ENCODE results near the gene NARF. TPM values are rescaled to one million over a fixed set of nuclear protein-coding genes. Genes with fewer than 3 reads are reported as not detected.
"Not testable (repeated sequence)": the region's sequence is repeated elsewhere in the genome, so short reads cannot be mapped to it uniquely, and the experiment has no call there.

The NARF gene
- total RNA-seq, 4 donors from 2014 or later, result 47.5 to 69.7 (median 48.7) TPM

DNA sequence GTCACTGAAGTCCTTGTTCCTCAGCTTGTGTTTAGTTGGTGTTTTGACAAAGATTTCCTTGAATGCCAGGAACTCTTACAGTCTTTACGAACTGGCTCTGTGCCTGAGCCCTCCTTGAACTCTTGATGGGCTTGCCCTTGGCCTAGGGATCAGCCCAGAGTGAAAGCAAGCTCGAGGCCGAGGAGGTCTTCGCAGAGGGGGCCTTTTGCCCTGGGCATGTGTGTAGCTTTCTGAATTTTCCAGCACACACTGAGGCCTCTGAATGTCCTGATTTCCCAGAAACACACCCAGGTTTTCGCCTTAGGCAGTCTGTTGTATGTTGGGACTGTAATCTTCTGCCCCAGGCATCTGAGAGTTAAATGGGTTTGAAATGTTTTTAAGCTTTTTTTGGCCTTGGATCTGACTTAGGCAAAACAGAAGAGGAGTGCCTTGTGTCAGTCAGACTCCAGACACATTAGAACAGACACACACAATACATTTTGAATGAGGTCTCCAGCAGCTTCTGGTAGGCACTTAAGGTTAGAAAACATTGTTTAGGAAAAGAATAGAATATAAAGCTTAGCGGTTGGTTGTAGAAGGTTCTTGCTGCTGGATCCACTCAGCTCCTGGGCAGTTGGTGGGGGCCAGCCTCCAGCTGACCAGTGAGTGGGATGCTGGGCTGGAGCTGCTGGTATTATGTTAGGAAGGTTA is 78.1 kb downstream of the NARF start:
- DNase-seq, result peak; percentile 84 to 87
- Histone ChIP-seq H3K4me1 (peaks cover 35 to 75% of the 10 kb centered on the region in 2 donors), H3K9me3 (no peaks in the 10 kb centered on the region), H3K27ac (peak overlapping the region; percentile 89 to 99 (median 96)), H3K27me3 (no peaks in the 10 kb centered on the region), H3K36me3 (no peaks in the 10 kb centered on the region), H3K4me3 (replicated peaks in 1 of 3) (no peak overlapping the region)
- intact Hi-C loops (cut with DNase I), result no loop called here
- no peak for TF ChIP-seq POLR2A (IDR thresholded peaks at IDR 0.05)
- TF ChIP-seq, protein P1, sequence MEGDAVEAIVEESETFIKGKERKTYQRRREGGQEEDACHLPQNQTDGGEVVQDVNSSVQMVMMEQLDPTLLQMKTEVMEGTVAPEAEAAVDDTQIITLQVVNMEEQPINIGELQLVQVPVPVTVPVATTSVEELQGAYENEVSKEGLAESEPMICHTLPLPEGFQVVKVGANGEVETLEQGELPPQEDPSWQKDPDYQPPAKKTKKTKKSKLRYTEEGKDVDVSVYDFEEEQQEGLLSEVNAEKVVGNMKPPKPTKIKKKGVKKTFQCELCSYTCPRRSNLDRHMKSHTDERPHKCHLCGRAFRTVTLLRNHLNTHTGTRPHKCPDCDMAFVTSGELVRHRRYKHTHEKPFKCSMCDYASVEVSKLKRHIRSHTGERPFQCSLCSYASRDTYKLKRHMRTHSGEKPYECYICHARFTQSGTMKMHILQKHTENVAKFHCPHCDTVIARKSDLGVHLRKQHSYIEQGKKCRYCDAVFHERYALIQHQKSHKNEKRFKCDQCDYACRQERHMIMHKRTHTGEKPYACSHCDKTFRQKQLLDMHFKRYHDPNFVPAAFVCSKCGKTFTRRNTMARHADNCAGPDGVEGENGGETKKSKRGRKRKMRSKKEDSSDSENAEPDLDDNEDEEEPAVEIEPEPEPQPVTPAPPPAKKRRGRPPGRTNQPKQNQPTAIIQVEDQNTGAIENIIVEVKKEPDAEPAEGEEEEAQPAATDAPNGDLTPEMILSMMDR (IDR thresholded peaks at IDR 0.05), result no peak
- WGBS, 2 donors, result 6 to 19% methylated on average over 6 of the region's 6 CpGs

DNA sequence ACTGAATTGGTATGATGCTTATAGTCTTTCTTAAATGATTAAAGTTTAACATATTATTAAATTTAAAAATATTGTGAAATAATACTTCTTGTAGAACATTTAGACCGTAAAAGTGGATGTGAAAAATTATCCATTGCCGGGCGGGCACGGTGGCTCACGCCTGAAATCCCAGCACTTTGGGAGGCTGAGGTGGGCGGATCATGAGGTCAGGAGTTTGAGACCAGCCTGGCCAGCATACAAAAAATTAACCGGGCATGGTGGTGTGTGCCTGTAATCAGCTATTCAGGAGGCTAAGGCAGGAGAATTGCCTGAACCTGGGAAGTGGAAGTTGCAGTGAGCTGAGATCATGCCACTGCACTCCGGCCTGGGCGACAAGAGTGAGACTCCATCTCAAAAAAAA is 78.7 kb downstream of the NARF start:
- DNase-seq; intact Hi-C loops (cut with DNase I); H3K4me3 ChIP-seq (replicated peaks in 1 of 3); H3K9me3 ChIP-seq; H3K36me3 ChIP-seq; H3K27me3 ChIP-seq: not testable (repeated sequence)
- H3K27ac ChIP-seq, result peak overlapping the region; percentile 89 to 99 (median 96)
- H3K4me1 ChIP-seq, result peaks cover 33 to 75% of the 10 kb centered on the region in 2 donors
- WGBS, 2 donors, result 70 to 79% methylated on average over 9 of the region's 9 CpGs

DNA sequence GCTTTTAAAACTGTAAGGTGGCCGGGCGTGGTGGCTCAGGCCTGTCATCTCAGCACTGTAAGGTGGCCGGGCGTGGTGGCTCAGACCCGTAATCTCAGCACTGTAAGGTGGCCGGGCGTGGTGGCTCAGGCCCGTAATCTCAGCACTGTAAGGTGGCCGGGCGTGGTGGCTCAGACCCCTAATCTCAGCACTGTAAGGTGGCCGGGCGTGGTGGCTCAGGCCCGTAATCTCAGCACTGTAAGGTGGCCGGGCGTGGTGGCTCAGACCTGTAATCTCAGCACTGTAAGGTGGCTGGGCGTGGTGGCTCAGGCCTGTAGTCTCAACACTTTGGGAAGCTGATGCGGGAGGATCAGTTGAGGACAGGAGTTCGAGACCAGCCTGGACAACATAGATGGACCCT is 80.5 kb downstream of the NARF start:
- not testable (repeated sequence) for H3K36me3 ChIP-seq, H3K27me3 ChIP-seq, DNase-seq

More for the DNA sequence above, 80.5 kb downstream of the NARF start:
- H3K9me3 ChIP-seq; intact Hi-C loops (cut with DNase I); H3K4me3 ChIP-seq (replicated peaks in 1 of 3): not testable (repeated sequence)
- 89 to 91% methylated on average over 16 of the region's 18 CpGs for WGBS, 2 donors
- Histone ChIP-seq H3K4me1 (peaks cover 45 to 76% of the 10 kb centered on the region in 2 donors), H3K27ac (peak overlapping the region in 2 of 3 donors; percentile 41 to 96)

Small RNA genes within 50 kb of the gene (small RNA-seq; reads per million reads assigned to genes)
- not detected for gene RF00019

Other genes with a start within 250 kb of the NARF start
- gene CCDC57, start 245.9 kb upstream of the NARF start, total RNA-seq, result 10 to 100 TPM; 27.1 to 79.9 (median 50.9) TPM
- 10 to 100 TPM; 42.1 to 75.5 (median 44.2) TPM for gene SLC16A3, start 229.7 kb upstream of the NARF start, total RNA-seq
- gene CSNK1D, start 185.0 kb upstream of the NARF start, total RNA-seq, result 10 to 100 TPM; 47.3 to 91.2 (median 88.7) TPM
- gene CD7, start 141.1 kb upstream of the NARF start, total RNA-seq, result 1 to 10 TPM in 2 of 4 donors, under 1 TPM in 1, not detected in 1; 0.45 to 3.0 (median 2.5) TPM
- 10 to 100 TPM in 1 of 4 donors, 1 to 10 TPM in 3; 4.1 to 15.3 (median 5.1) TPM for gene SECTM1, start 125.0 kb upstream of the NARF start, total RNA-seq
- gene TEX19, start 99.5 kb upstream of the NARF start, total RNA-seq, result under 1 TPM in 1 of 4 donors, not detected in 3; 0.54 TPM
- 1 to 10 TPM in 3 of 4 donors, under 1 TPM in 1; 0.22 to 6.6 (median 3.9) TPM for gene UTS2R, start 87.0 kb upstream of the NARF start, total RNA-seq
- 10 to 100 TPM; 33.2 to 72.7 (median 40.9) TPM for gene HEXD, start 40.4 kb upstream of the NARF start, total RNA-seq
- 10 to 100 TPM; 46.5 to 57.5 (median 55.1) TPM for gene OGFOD3, start 40.2 kb upstream of the NARF start, total RNA-seq
- 10 to 100 TPM; 51.2 to 66.6 (median 53.6) TPM for gene CYBC1, start 8.0 kb upstream of the NARF start, total RNA-seq
- 10 to 100 TPM; 30.5 to 43.3 (median 38.8) TPM for gene FOXK2, start 61.0 kb downstream of the NARF start, total RNA-seq
- 10 to 100 TPM; 79.3 to 95.9 (median 84.2) TPM for gene WDR45B, start 189.7 kb downstream of the NARF start, total RNA-seq
- 10 to 100 TPM in 2 of 4 donors, 1 to 10 TPM in 2; 6.2 to 19.3 (median 11.3) TPM for gene RAB40B, start 240.0 kb downstream of the NARF start, total RNA-seq